ENCODE data around the gene SEMA5B. TPM values are rescaled to one million over a fixed set of nuclear protein-coding genes. Genes with fewer than 3 reads are reported as not detected.

Gene SEMA5B
- total RNA-seq, 1 experiment from 2014 or later = 9.4 TPM

DNA sequence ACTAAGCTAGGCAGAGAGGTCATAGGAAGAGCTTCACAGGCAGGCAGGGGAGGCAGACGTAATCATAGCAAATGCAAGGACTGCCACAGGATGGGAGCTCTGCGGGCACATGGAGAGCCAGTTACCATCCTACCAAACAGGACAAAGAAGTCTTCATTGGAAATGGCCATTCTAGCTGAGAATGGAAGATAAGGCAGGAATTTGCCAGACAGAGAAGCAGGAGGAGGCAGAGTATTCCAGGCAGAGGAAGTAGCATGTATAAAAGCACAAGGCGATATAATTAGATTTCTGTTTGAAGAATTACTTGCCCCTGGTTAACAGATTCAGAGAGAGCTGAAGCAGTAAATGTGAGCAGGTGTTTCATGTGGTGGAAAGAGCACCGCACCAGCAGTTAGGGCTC, 3.5 kb upstream of the SEMA5B start:
- Histone ChIP-seq H3K9me3 (ENCODE audit: control insufficient read depth, low read depth, low read length) (no peaks in the 10 kb centered on the region), H3K79me2 (ENCODE audit: insufficient read depth, low read length) (no peaks in the 10 kb centered on the region), H2BK12ac (ENCODE audit: insufficient read length, low read depth, low read length) (no peak overlapping the region), H3K23me2 (ENCODE audit: insufficient read length, low read depth, low read length, poor library complexity, severe bottlenecking) (peaks cover 17% of the 10 kb centered on the region), H3K4me1 (ENCODE audit: insufficient read depth, low read length) (peaks cover 2% of the 10 kb centered on the region; the same call in 1 of the 2 replicates), H4K91ac (ENCODE audit: insufficient read length, low read depth, low read length) (no peak overlapping the region), H3K27me3 (ENCODE audit: insufficient read depth, low read length) (peaks cover 4% of the 10 kb centered on the region), H3K18ac (ENCODE audit: insufficient read length, low read depth, low read length) (no peak overlapping the region), H2BK20ac (ENCODE audit: low read depth, low read length, poor library complexity, severe bottlenecking) (no peak overlapping the region), H4K8ac (replicated peaks; ENCODE audit: insufficient read length, low read depth, low read length) (no peak overlapping the region), H3K9ac (ENCODE audit: extremely low read depth, insufficient read length, low read length) (no peak overlapping the region), H4K20me1 (ENCODE audit: control insufficient read depth, insufficient read depth, insufficient read length) (no peaks in the 10 kb centered on the region), H3K4me2 (ENCODE audit: insufficient read depth, insufficient read length, low read length) (no peak overlapping the region), H3K79me1 (ENCODE audit: insufficient read depth, low read depth, low read length, poor library complexity, severe bottlenecking) (no peaks in the 10 kb centered on the region), H3K56ac (ENCODE audit: insufficient read length, low read depth, low read length) (no peak overlapping the region), H4K5ac (ENCODE audit: insufficient read length, low read depth, low read length) (no peak overlapping the region), H3K23ac (ENCODE audit: insufficient read length, low read depth, low read length) (no peak overlapping the region), H2AFZ (ENCODE audit: low read length) (no peak overlapping the region), H2BK5ac (ENCODE audit: insufficient read length, low read length) (no peak overlapping the region), H2BK120ac (ENCODE audit: low read depth, low read length, poor library complexity, severe bottlenecking) (no peak overlapping the region), H3K27ac (ENCODE audit: insufficient read length, low read depth, low read length) (no peak overlapping the region), H2BK15ac (ENCODE audit: low read depth, low read length) (no peak overlapping the region), H2AK5ac (ENCODE audit: insufficient read length, low read length) (no peak overlapping the region), H3K14ac (ENCODE audit: insufficient read depth, low read length) (no peak overlapping the region), H3K4ac (ENCODE audit: low read depth, low read length) (no peak overlapping the region), H3T11ph (ENCODE audit: low read length) (no peak overlapping the region)
- no CpG with 5 or more reads among the region's 4 CpGs for WGBS (ENCODE audit: extremely low coverage, insufficient read length, low lambda C conversion rate)
- Mint-ChIP-seq H3K9me3 (no peaks in the 10 kb centered on the region), H3K4me1 (peaks cover 17 to 21% of the 10 kb centered on the region in 2 experiments), H3K4me3 (no peak overlapping the region), H3K27me3 (ENCODE audit: low read depth) (peaks cover 12% of the 10 kb centered on the region), H3K36me3 (ENCODE audit: insufficient read depth in 1 of 3, low read depth in 3 of 3) (no peaks in the 10 kb centered on the region; a peak in 1 of 7 replicates), H3K27ac (no peak overlapping the region)
- no peak for TF ChIP-seq CTCF (conservative IDR thresholded peaks at IDR 0.05)
- DNase-seq = no peak

All from H9 (cell line).